ENCODE measurements around the gene AHNAK2. TPM values are rescaled to one million over a fixed set of nuclear protein-coding genes. Genes with fewer than 3 reads are reported as not detected.
"Not testable (repeated sequence)": the region's sequence is repeated elsewhere in the genome, so short reads cannot be mapped to it uniquely, and the experiment has no call there.

The AHNAK2 gene
- total and polyA plus RNA-seq, 8 donors = 0.75 to 2.4 (median 1.4) TPM

- FAIRE-seq (no peak), DNase-seq (peak in 1 of 6 donors; percentile 37), ATAC-seq (no peak)
- 93 to 96% methylated on average over 4 of the region's 4 CpGs for WGBS, 2 donors
- Histone ChIP-seq H3K27ac (no peak overlapping the region), H3K4me1 (no peaks in the 10 kb centered on the region), H3K4me3 (no peak overlapping the region), H3K9me3 (no peaks in the 10 kb centered on the region), H3K27me3 (no peaks in the 10 kb centered on the region), H3K36me3 (no peaks in the 10 kb centered on the region)
- TF ChIP-seq CTCF (IDR thresholded peaks at IDR 0.05) = no peak
- intact Hi-C loops (cut with DNase I) = no loop called here
Measured at GRCh38 chr14:104923640-104924420, 54.3 kb downstream of the AHNAK2 start.

- H3K4me3 ChIP-seq = no peak overlapping the region
- H3K27me3 ChIP-seq = no peaks in the 10 kb centered on the region
- H3K9me3 ChIP-seq = no peaks in the 10 kb centered on the region
- FAIRE-seq = no peak
- 61 to 67% methylated on average over 3 of the region's 3 CpGs for WGBS, 2 donors
- ATAC-seq = no peak
- intact Hi-C loops (cut with DNase I) = no loop called here
- DNase-seq = no peak
- no peaks in the 10 kb centered on the region for H3K4me1 ChIP-seq
- TF ChIP-seq CTCF (IDR thresholded peaks at IDR 0.05) = no peak
- no peaks in the 10 kb centered on the region for H3K36me3 ChIP-seq
- no peak overlapping the region for H3K27ac ChIP-seq
Measured at GRCh38 chr14:104919993-104920315, 58.2 kb downstream of the AHNAK2 start.

GRCh38 chr14:104919152-104919992 lies 58.8 kb downstream of the AHNAK2 start:
- ATAC-seq; intact Hi-C loops (cut with DNase I); FAIRE-seq; H3K27me3 ChIP-seq; DNase-seq; H3K27ac ChIP-seq; H3K9me3 ChIP-seq; H3K4me1 ChIP-seq; H3K4me3 ChIP-seq; H3K36me3 ChIP-seq: not testable (repeated sequence)
- WGBS, 2 donors = 67 to 69% methylated on average over 12 of the region's 12 CpGs

DNA sequence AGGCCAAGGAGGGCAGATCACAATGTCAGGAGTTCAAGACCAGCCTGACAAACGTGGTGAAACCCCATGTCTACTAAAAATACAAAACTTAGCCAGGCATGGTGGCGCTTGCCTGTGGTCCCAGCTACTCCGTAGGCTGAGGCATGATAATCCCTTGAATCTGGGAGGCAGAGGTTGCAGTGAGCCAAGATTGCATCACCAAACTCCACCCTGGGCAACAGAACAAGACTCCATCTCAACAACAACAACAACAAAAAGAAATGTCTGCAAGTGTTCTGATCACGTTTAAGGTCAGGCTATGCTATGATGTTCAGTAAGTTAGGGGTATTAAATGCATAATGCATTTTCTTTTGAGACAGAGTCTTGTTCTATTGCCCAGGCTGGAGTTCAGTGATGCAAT lies 60.2 kb downstream of the AHNAK2 start:
- Histone ChIP-seq H3K27me3 (no peaks in the 10 kb centered on the region), H3K9me3 (no peaks in the 10 kb centered on the region), H3K4me1 (no peaks in the 10 kb centered on the region), H3K36me3 (no peaks in the 10 kb centered on the region), H3K27ac (no peak overlapping the region), H3K4me3 (no peak overlapping the region)
- ATAC-seq (no peak), DNase-seq (no peak), FAIRE-seq (no peak)
- WGBS, 2 donors = 75 to 78% methylated on average over 4 of the region's 4 CpGs
- no peak for TF ChIP-seq CTCF (IDR thresholded peaks at IDR 0.05)
- intact Hi-C loops (cut with DNase I) = no loop called here

DNA sequence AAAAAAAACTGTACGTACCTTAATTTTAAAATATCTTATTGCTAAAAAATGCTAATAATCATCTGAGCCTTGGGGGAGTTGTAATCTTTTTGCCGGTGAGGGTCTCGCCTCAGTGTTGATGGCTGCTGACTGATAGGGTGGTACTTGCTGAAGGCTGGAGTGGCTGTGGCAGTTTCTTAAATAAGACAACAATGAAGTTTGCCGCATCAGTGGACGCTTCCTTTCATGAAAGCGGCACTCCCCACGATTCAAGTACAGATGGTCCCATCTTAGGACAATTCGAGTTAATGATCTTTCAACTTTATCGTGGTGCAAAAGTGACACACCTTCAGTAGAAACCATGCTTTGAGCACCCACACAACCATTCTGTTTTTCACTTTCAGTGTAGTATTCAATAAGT lies 61.1 kb downstream of the AHNAK2 start:
- Histone ChIP-seq H3K36me3 (no peaks in the 10 kb centered on the region), H3K27me3 (no peaks in the 10 kb centered on the region), H3K27ac (no peak overlapping the region), H3K9me3 (no peaks in the 10 kb centered on the region), H3K4me1 (no peaks in the 10 kb centered on the region), H3K4me3 (no peak overlapping the region)
- TF ChIP-seq CTCF (IDR thresholded peaks at IDR 0.05) = no peak
- FAIRE-seq (no peak), ATAC-seq (no peak), DNase-seq (no peak)
- intact Hi-C loops (cut with DNase I) = no loop called here
- 80 to 84% methylated on average over 9 of the region's 9 CpGs for WGBS, 2 donors

Measured in pancreas (tissue), 10 donors.